Measurements from ENCODE around the gene SLAMF9.

Gene SLAMF9

DNA sequence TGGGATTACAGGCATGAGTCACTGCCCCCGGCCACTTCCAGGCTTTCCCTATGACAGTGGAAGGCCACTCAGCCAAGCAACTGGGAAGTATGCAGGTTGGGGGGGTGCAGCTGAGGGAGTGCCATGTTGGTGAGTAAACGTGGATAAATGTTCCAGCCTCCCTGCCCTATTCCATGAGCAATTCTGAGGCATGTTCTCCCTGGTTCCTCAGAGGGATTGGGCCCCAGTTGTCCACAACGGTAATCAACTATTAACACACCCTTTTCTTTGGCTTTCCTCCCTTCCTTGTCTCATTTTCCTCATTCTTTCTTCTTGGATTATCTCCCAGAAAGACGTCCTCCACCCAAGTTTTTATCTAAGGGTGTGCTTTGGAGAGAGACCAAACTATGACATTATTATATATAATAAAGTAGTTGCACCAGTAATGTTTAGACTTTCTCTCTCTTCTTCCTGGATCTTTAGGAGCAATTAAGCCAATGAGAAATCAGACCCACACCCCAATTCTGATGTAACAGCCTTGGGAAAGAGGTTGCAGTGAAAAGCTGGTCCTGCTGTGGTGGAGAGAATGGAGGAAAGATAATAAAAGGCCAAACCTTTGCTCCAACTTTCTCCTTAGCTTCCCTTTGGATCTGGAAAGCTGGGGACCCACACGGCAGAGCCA is 6.8 kb upstream of the SLAMF9 start:
- no peak for TF ChIP-seq EZH2phosphoT487 (conservative IDR thresholded peaks at IDR 0.05; ENCODE audit: low read length)
- TF ChIP-seq, protein P1, sequence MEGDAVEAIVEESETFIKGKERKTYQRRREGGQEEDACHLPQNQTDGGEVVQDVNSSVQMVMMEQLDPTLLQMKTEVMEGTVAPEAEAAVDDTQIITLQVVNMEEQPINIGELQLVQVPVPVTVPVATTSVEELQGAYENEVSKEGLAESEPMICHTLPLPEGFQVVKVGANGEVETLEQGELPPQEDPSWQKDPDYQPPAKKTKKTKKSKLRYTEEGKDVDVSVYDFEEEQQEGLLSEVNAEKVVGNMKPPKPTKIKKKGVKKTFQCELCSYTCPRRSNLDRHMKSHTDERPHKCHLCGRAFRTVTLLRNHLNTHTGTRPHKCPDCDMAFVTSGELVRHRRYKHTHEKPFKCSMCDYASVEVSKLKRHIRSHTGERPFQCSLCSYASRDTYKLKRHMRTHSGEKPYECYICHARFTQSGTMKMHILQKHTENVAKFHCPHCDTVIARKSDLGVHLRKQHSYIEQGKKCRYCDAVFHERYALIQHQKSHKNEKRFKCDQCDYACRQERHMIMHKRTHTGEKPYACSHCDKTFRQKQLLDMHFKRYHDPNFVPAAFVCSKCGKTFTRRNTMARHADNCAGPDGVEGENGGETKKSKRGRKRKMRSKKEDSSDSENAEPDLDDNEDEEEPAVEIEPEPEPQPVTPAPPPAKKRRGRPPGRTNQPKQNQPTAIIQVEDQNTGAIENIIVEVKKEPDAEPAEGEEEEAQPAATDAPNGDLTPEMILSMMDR (IDR thresholded peaks at IDR 0.05; ENCODE audit: insufficient read depth, low read length, poor library complexity, severe bottlenecking): no peak
- H3F3A ChIP-seq (ENCODE audit: insufficient read depth): no peaks in the 10 kb centered on the region
- no peaks in the 10 kb centered on the region for H4K20me1 ChIP-seq (ENCODE audit: low read depth, low read length)
- no peaks in the 10 kb centered on the region for H3K27me3 ChIP-seq (ENCODE audit: low read length)
- no peak overlapping the region for H2AFZ ChIP-seq (ENCODE audit: low read depth, low read length, severe bottlenecking)
- H3K4me3 ChIP-seq (ENCODE audit: insufficient read depth, low read length, poor library complexity, severe bottlenecking): no peak overlapping the region
- H3K4me2 ChIP-seq (ENCODE audit: low read depth, low read length, poor library complexity, severe bottlenecking): no peak overlapping the region
- H3K9me3 ChIP-seq (ENCODE audit: insufficient read depth, low read length): no peaks in the 10 kb centered on the region
- no peaks in the 10 kb centered on the region for H3K36me3 ChIP-seq (ENCODE audit: low read length)
- no peaks in the 10 kb centered on the region for H3K9me2 ChIP-seq (replicated peaks; ENCODE audit: insufficient read depth, low read length)
- H3K79me2 ChIP-seq (ENCODE audit: insufficient read depth, low read length): no peaks in the 10 kb centered on the region
- H3K9ac ChIP-seq (ENCODE audit: low read length): no peak overlapping the region
- no peak overlapping the region for H3K27ac ChIP-seq (ENCODE audit: low read depth, low read length)

DNA sequence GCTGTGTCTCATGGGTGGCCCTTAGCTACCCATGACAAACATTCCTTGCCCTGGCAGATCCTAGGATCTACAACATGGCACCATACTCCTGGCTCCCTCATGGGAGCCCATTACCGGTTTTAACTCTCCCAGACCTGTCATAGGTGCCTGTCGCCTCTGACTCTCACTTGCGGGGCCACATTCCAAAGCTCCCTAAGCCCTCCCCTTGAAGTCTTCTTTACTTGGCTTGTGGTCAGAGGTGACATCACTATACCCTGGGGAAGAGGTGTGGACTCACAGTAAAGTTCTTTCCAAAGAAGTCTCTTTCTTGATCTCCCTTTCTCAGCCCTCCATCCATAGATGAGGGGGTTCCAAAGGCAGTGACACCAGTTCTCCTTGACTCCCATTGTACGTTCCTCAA is 5.4 kb upstream of the SLAMF9 start:
- Histone ChIP-seq H3K9me3 (ENCODE audit: insufficient read depth, low read length) (no peaks in the 10 kb centered on the region), H3K9ac (ENCODE audit: low read length) (no peak overlapping the region), H3K27ac (ENCODE audit: low read depth, low read length) (no peak overlapping the region), H3K79me2 (ENCODE audit: insufficient read depth, low read length) (no peaks in the 10 kb centered on the region), H2AFZ (ENCODE audit: low read depth, low read length, severe bottlenecking) (no peak overlapping the region), H3K27me3 (ENCODE audit: low read length) (no peaks in the 10 kb centered on the region), H3K9me2 (replicated peaks; ENCODE audit: insufficient read depth, low read length) (no peaks in the 10 kb centered on the region), H4K20me1 (ENCODE audit: low read depth, low read length) (no peaks in the 10 kb centered on the region), H3K4me3 (ENCODE audit: insufficient read depth, low read length, poor library complexity, severe bottlenecking) (no peak overlapping the region), H3F3A (ENCODE audit: insufficient read depth) (no peaks in the 10 kb centered on the region), H3K36me3 (ENCODE audit: low read length) (no peaks in the 10 kb centered on the region), H3K4me2 (ENCODE audit: low read depth, low read length, poor library complexity, severe bottlenecking) (no peak overlapping the region)
- TF ChIP-seq EZH2phosphoT487 (conservative IDR thresholded peaks at IDR 0.05; ENCODE audit: low read length): no peak
- TF ChIP-seq, protein P1 (IDR thresholded peaks at IDR 0.05; ENCODE audit: insufficient read depth, low read length, poor library complexity, severe bottlenecking): no peak

DNA sequence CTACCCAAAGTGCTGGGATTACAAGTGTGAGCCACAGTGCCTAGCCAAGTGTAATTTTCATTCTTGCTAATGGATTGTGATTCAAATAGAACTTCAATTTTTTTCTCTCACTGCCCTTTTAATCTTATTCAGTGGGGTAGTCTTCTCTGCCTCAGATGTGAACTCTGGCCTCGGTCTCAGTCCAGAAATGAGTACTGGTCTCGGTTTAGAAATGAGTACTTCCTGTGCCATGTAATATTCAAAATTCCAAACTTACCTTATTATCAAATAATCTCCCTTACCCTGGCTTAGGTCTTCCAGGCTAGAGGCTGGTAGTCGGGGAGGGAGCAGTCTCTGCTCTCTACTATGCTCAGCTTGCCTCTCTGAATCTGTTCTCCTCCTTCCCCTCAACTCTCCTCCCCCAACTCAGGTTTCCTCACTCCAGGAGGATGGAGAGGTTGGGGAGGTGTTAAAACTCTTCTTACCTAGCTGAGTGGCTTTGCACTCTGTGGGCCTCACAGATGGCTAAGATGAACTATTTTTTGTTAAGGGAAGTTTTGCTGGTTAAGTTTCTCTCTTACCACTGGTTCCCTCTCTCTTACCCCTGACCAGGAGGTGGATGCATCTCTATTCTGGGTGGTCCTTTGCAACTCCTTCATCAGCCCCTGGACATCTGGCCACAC is 4.8 kb upstream of the SLAMF9 start:
- H3K9ac ChIP-seq (ENCODE audit: low read length): no peak overlapping the region
- no peaks in the 10 kb centered on the region for H3K9me2 ChIP-seq (replicated peaks; ENCODE audit: insufficient read depth, low read length)
- H4K20me1 ChIP-seq (ENCODE audit: low read depth, low read length): no peaks in the 10 kb centered on the region
- no peaks in the 10 kb centered on the region for H3K36me3 ChIP-seq (ENCODE audit: low read length)
- H3K4me3 ChIP-seq (ENCODE audit: insufficient read depth, low read length, poor library complexity, severe bottlenecking): no peak overlapping the region
- H2AFZ ChIP-seq (ENCODE audit: low read depth, low read length, severe bottlenecking): no peak overlapping the region
- no peaks in the 10 kb centered on the region for H3K79me2 ChIP-seq (ENCODE audit: insufficient read depth, low read length)
- TF ChIP-seq, protein P1 (IDR thresholded peaks at IDR 0.05; ENCODE audit: insufficient read depth, low read length, poor library complexity, severe bottlenecking): no peak
- no peak for TF ChIP-seq EZH2phosphoT487 (conservative IDR thresholded peaks at IDR 0.05; ENCODE audit: low read length)
- no peaks in the 10 kb centered on the region for H3K9me3 ChIP-seq (ENCODE audit: insufficient read depth, low read length)
- H3K27ac ChIP-seq (ENCODE audit: low read depth, low read length): no peak overlapping the region
- no peaks in the 10 kb centered on the region for H3F3A ChIP-seq (ENCODE audit: insufficient read depth)
- no peaks in the 10 kb centered on the region for H3K27me3 ChIP-seq (ENCODE audit: low read length)
- H3K4me2 ChIP-seq (ENCODE audit: low read depth, low read length, poor library complexity, severe bottlenecking): no peak overlapping the region

All from SU-DHL-6 (cell line).